ENCODE results near the gene TBX4. TPM values are rescaled to one million over a fixed set of nuclear protein-coding genes. Genes with fewer than 3 reads are reported as not detected.

Gene TBX4
- total and polyA plus RNA-seq, 12 donors = 0.03 TPM; not detected in 11

DNA sequence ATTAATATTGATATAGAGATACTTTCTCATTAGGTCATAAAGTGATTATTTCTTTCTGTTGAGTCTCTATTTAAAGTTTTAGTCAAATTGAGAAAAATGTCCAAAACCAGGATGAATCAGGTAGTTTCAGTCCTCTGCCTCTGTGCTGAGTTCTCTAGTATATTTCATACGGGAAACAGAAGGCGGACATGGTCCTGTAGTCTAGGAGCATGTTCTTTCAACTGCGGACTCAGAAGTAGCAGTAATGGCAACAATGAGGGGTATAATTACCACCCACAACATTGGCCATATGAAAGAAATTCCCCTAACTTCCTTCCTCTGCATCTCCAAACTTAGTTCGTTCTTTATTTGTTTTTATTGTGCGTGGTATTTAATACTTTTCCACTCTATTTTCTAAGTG, 50.1 kb downstream of the TBX4 start:
- H3K9me3 ChIP-seq = peaks cover 0 to 4% (median 0%) of the 10 kb centered on the region in 11 donors
- no peak overlapping the region for H3K4me3 ChIP-seq
- 88 to 91% methylated on average over 5 of the region's 5 CpGs for WGBS, 2 donors
- peaks cover 0 to 29% (median 8%) of the 10 kb centered on the region in 7 donors for H3K27me3 ChIP-seq
- intact Hi-C loops (cut with DNase I) = no loop called here
- H3K27ac ChIP-seq = no peak overlapping the region
- ATAC-seq (no peak), DNase-seq (no peak)
- no peaks in the 10 kb centered on the region for H3K36me3 ChIP-seq
- H3K4me1 ChIP-seq = no peaks in the 10 kb centered on the region
- TF ChIP-seq, protein P1, sequence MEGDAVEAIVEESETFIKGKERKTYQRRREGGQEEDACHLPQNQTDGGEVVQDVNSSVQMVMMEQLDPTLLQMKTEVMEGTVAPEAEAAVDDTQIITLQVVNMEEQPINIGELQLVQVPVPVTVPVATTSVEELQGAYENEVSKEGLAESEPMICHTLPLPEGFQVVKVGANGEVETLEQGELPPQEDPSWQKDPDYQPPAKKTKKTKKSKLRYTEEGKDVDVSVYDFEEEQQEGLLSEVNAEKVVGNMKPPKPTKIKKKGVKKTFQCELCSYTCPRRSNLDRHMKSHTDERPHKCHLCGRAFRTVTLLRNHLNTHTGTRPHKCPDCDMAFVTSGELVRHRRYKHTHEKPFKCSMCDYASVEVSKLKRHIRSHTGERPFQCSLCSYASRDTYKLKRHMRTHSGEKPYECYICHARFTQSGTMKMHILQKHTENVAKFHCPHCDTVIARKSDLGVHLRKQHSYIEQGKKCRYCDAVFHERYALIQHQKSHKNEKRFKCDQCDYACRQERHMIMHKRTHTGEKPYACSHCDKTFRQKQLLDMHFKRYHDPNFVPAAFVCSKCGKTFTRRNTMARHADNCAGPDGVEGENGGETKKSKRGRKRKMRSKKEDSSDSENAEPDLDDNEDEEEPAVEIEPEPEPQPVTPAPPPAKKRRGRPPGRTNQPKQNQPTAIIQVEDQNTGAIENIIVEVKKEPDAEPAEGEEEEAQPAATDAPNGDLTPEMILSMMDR (IDR thresholded peaks at IDR 0.05) = no peak

- Histone ChIP-seq H3K4me3 (no peak overlapping the region), H3K27me3 (peaks cover 0 to 29% (median 8%) of the 10 kb centered on the region in 7 donors), H3K27ac (no peak overlapping the region), H3K9me3 (peaks cover 0 to 4% (median 0%) of the 10 kb centered on the region in 11 donors), H3K36me3 (no peaks in the 10 kb centered on the region), H3K4me1 (no peaks in the 10 kb centered on the region)
- 57 to 69% methylated on average over 3 of the region's 3 CpGs for WGBS, 2 donors
- DNase-seq (no peak), ATAC-seq (no peak)
- TF ChIP-seq, protein P1 (IDR thresholded peaks at IDR 0.05) = no peak
- intact Hi-C loops (cut with DNase I) = no loop called here
Observed at GRCh38 chr17:61503961-61504360, 51.7 kb downstream of the TBX4 start.

DNA sequence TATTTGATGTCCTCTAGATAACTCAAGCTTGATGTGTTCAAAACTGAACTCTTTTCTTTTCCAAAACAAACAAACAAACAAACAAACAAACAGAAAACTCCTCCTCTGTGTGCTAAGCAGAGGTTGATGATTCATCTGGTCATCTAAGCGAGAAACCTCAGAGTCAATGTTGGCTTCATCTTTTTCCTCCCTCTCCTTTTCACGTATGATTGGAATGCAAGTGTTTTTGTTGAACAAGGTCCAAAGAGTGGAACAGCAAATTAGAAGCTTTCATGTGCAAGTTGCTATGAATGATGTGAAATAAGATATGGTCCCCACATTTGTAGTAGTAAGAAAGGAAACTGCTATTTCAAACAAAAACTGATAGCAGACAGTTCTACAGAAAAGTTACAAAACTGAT, 52.5 kb downstream of the TBX4 start:
- Histone ChIP-seq H3K27me3 (peaks cover 0 to 32% (median 8%) of the 10 kb centered on the region in 7 donors), H3K36me3 (no peaks in the 10 kb centered on the region), H3K27ac (no peak overlapping the region), H3K4me3 (no peak overlapping the region), H3K4me1 (no peaks in the 10 kb centered on the region), H3K9me3 (peaks cover 0 to 4% (median 0%) of the 10 kb centered on the region in 11 donors)
- ATAC-seq = no peak
- DNase-seq = no peak
- intact Hi-C loops (cut with DNase I) = no loop called here
- TF ChIP-seq, protein P1 (IDR thresholded peaks at IDR 0.05) = no peak
- WGBS, 2 donors = 44 to 48% methylated on average over 2 of the region's 2 CpGs

GRCh38 chr17:61505846-61506627, 53.8 kb downstream of the TBX4 start:
- ATAC-seq = no peak
- H3K9me3 ChIP-seq = no peaks in the 10 kb centered on the region
- WGBS, 2 donors = 69 to 75% methylated on average over 11 of the region's 11 CpGs

More at GRCh38 chr17:61505846-61506627, 53.8 kb downstream of the TBX4 start:
- H3K4me1 ChIP-seq = no peaks in the 10 kb centered on the region
- intact Hi-C loops (cut with DNase I) = no loop called here
- H3K4me3 ChIP-seq = no peak overlapping the region
- DNase-seq = no peak
- no peak overlapping the region for H3K27ac ChIP-seq
- H3K36me3 ChIP-seq = no peaks in the 10 kb centered on the region
- TF ChIP-seq, protein P1 (IDR thresholded peaks at IDR 0.05) = no peak
- peaks cover 0 to 29% (median 8%) of the 10 kb centered on the region in 7 donors for H3K27me3 ChIP-seq

All from heart right ventricle (tissue), 16 donors.